ENCODE measurements around the gene CLCN2.

Gene CLCN2

GRCh38 chr3:184361532-184361931, at the start of gene CLCN2, which contains the start of gene POLR2H:
CLCN2 (minus strand) TSS chr3:184361605; CDS start chr3:184361479, 126 bp downstream.
POLR2H (plus strand) TSS chr3:184361710; CDS start chr3:184363493, 1,783 bp downstream.
- no peak for DNase-seq (ENCODE audit: low read depth)

- DNase-seq (ENCODE audit: low read depth) = no peak
Observed at GRCh38 chr3:184409946-184410500, 48.6 kb upstream of the CLCN2 start.

GRCh38 chr3:184409331-184409926, 48.0 kb upstream of the CLCN2 start:
- no peak for DNase-seq (ENCODE audit: low read depth)

GRCh38 chr3:184405075-184406030, 43.9 kb upstream of the CLCN2 start:
- no peak for DNase-seq (ENCODE audit: low read depth)

- DNase-seq (ENCODE audit: low read depth) = peak; percentile 91
Observed at GRCh38 chr3:184399410-184399809, 38.0 kb upstream of the CLCN2 start.

- no peak for DNase-seq (ENCODE audit: low read depth)
Observed at GRCh38 chr3:184395320-184395660, 33.9 kb upstream of the CLCN2 start.

GRCh38 chr3:184391266-184391665, 29.9 kb upstream of the CLCN2 start:
- DNase-seq (ENCODE audit: low read depth) = no peak

GRCh38 chr3:184389935-184390528, 28.6 kb upstream of the CLCN2 start:
- no peak for DNase-seq (ENCODE audit: low read depth)

GRCh38 chr3:184389384-184389783, 28.0 kb upstream of the CLCN2 start:
- DNase-seq (ENCODE audit: low read depth) = no peak

- DNase-seq (ENCODE audit: low read depth) = no peak
Observed at GRCh38 chr3:184388936-184389230, 27.5 kb upstream of the CLCN2 start.

- DNase-seq (ENCODE audit: low read depth) = no peak
Observed at GRCh38 chr3:184388164-184388935, 26.9 kb upstream of the CLCN2 start.

- no peak for DNase-seq (ENCODE audit: low read depth)
Observed at GRCh38 chr3:184387174-184387714, 25.8 kb upstream of the CLCN2 start.

GRCh38 chr3:184386047-184386806, 24.8 kb upstream of the CLCN2 start:
- DNase-seq (ENCODE audit: low read depth) = no peak

- DNase-seq (ENCODE audit: low read depth) = no peak
Observed at GRCh38 chr3:184384856-184385422, 23.5 kb upstream of the CLCN2 start.

GRCh38 chr3:184384342-184384741, 22.9 kb upstream of the CLCN2 start:
- no peak for DNase-seq (ENCODE audit: low read depth)

- no peak for DNase-seq (ENCODE audit: low read depth)
Observed at GRCh38 chr3:184383033-184383740, 21.8 kb upstream of the CLCN2 start.

GRCh38 chr3:184382326-184383032, 21.1 kb upstream of the CLCN2 start:
- no peak for DNase-seq (ENCODE audit: low read depth)

GRCh38 chr3:184381261-184382224, 20.1 kb upstream of the CLCN2 start:
- no peak for DNase-seq (ENCODE audit: low read depth)

Data from GM04504 (cell line).